Measurements from ENCODE around the gene PRR19.

The PRR19 gene

DNA sequence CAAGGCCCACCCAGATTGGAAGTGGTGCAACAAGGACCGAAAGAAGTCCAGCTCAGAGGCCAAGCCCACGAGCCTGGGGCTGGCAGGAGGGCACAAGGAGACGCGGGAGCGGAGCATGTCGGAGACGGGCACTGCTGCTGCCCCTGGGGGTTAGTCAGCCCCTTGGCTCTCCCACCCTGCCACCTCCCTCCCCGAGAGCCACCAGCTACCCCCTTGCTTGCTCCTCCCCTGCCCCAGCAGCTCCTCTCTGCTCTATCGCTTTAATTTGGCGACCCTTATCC lies 14.2 kb upstream of the PRR19 start:
- no peak overlapping the region for H3K9ac ChIP-seq (ENCODE audit: low read length)
- peaks cover 61% of the 10 kb centered on the region for H3K36me3 ChIP-seq (ENCODE audit: insufficient read depth, low read length)
- peaks cover 24% of the 10 kb centered on the region for H3K4me1 ChIP-seq (ENCODE audit: insufficient read depth, low read length, severe bottlenecking)
- no peaks in the 10 kb centered on the region for H3K27me3 ChIP-seq (ENCODE audit: insufficient read depth, low read length)
- H3K4me3 ChIP-seq (ENCODE audit: low read depth, low read length, poor library complexity, severe bottlenecking): no peak overlapping the region
- no peaks in the 10 kb centered on the region for H3K9me2 ChIP-seq (ENCODE audit: low read depth, low read length)
- 0 out of 2 replicates have a peak, but pooled peaks cover 4% of the 10 kb centered on the region for H3F3A ChIP-seq (ENCODE audit: insufficient read depth, low read length)
- no peaks in the 10 kb centered on the region for H3K9me3 ChIP-seq (ENCODE audit: low read length)
- no peak overlapping the region for H2AFZ ChIP-seq (ENCODE audit: low read length)
- no peaks in the 10 kb centered on the region for H4K20me1 ChIP-seq (ENCODE audit: insufficient read depth, low read length)
- no peak overlapping the region for H3K27ac ChIP-seq (ENCODE audit: low read depth, low read length, poor library complexity, severe bottlenecking)
- H3K79me2 ChIP-seq (ENCODE audit: insufficient read depth, low read length): no peaks in the 10 kb centered on the region
- TF ChIP-seq, protein P1, sequence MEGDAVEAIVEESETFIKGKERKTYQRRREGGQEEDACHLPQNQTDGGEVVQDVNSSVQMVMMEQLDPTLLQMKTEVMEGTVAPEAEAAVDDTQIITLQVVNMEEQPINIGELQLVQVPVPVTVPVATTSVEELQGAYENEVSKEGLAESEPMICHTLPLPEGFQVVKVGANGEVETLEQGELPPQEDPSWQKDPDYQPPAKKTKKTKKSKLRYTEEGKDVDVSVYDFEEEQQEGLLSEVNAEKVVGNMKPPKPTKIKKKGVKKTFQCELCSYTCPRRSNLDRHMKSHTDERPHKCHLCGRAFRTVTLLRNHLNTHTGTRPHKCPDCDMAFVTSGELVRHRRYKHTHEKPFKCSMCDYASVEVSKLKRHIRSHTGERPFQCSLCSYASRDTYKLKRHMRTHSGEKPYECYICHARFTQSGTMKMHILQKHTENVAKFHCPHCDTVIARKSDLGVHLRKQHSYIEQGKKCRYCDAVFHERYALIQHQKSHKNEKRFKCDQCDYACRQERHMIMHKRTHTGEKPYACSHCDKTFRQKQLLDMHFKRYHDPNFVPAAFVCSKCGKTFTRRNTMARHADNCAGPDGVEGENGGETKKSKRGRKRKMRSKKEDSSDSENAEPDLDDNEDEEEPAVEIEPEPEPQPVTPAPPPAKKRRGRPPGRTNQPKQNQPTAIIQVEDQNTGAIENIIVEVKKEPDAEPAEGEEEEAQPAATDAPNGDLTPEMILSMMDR (IDR thresholded peaks at IDR 0.05; ENCODE audit: low read length): no peak
- TF ChIP-seq EZH2 (IDR thresholded peaks at IDR 0.05; ENCODE audit: borderline replicate concordance, low read length): no peak
- no peak overlapping the region for H3K4me2 ChIP-seq (ENCODE audit: low read length)

DNA sequence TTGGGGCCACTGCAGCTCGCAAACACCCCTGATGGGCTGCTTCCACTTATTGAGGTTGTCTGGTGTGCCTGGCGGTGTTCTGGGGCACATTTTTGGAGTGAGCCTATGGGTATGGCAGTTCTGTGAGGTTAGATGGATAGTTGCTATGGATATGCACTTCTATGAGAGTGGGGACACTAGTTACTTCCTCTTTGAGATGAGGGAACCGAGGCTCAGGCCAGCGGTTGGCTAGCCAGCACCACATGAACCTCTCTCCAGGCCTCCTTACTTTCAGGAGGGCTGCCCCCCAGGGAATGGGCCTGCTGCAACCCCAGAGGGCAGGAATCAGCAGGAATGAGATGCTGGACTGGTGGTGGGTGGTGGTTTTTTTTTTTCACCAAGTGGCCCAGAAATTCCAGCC lies 13.5 kb upstream of the PRR19 start:
- no peak for TF ChIP-seq EZH2 (IDR thresholded peaks at IDR 0.05; ENCODE audit: borderline replicate concordance, low read length)
- Histone ChIP-seq H3K4me1 (ENCODE audit: insufficient read depth, low read length, severe bottlenecking) (peaks cover 18% of the 10 kb centered on the region), H3K27me3 (ENCODE audit: insufficient read depth, low read length) (no peaks in the 10 kb centered on the region), H3K9me2 (ENCODE audit: low read depth, low read length) (no peaks in the 10 kb centered on the region), H4K20me1 (ENCODE audit: insufficient read depth, low read length) (no peaks in the 10 kb centered on the region), H3K27ac (ENCODE audit: low read depth, low read length, poor library complexity, severe bottlenecking) (no peak overlapping the region), H3F3A (ENCODE audit: insufficient read depth, low read length) (no peaks in the 10 kb centered on the region), H3K36me3 (ENCODE audit: insufficient read depth, low read length) (peaks cover 67% of the 10 kb centered on the region), H3K4me2 (ENCODE audit: low read length) (no peak overlapping the region), H3K79me2 (ENCODE audit: insufficient read depth, low read length) (no peaks in the 10 kb centered on the region), H3K9ac (ENCODE audit: low read length) (no peak overlapping the region), H3K4me3 (ENCODE audit: low read depth, low read length, poor library complexity, severe bottlenecking) (no peak overlapping the region), H3K9me3 (ENCODE audit: low read length) (no peaks in the 10 kb centered on the region), H2AFZ (ENCODE audit: low read length) (no peak overlapping the region)

DNA sequence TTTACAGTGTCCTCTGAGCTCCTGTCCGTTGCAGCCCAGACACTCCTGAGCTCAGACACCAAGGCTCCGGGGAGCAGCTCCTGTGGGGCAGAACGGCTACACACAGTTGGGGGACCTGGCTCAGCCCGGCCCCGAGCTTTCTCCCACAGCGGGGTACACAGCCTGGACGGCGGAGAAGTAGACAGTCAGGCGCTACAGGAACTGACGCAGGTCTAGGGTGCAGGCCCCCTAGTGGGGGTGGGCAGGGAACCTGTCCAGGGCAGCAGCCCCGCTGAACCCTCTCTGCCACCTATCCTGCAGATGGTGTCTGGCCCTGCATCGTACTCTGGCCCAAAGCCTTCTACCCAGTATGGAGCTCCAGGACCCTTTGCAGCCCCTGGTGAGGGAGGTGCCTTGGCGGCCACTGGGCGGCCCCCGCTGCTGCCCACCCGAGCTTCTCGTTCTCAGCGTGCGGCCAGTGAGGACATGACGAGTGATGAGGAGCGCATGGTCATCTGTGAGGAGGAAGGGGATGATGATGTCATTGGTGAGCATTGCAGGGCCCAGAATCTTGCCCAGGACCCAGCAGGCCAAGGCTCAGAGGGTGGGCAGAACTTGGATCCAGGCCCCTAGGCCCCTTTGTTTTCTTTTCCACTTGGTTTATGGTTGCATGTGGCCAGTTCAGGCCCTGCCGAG lies 12.9 kb upstream of the PRR19 start:
- TF ChIP-seq, protein P1 (IDR thresholded peaks at IDR 0.05; ENCODE audit: low read length): no peak
- no peak for TF ChIP-seq EZH2 (IDR thresholded peaks at IDR 0.05; ENCODE audit: borderline replicate concordance, low read length)
- Histone ChIP-seq H3K36me3 (ENCODE audit: insufficient read depth, low read length) (peaks cover 73% of the 10 kb centered on the region), H3K4me1 (ENCODE audit: insufficient read depth, low read length, severe bottlenecking) (peaks cover 16% of the 10 kb centered on the region), H2AFZ (ENCODE audit: low read length) (no peak overlapping the region), H3K79me2 (ENCODE audit: insufficient read depth, low read length) (no peaks in the 10 kb centered on the region), H3K4me2 (ENCODE audit: low read length) (no peak overlapping the region), H3K27ac (ENCODE audit: low read depth, low read length, poor library complexity, severe bottlenecking) (no peak overlapping the region), H3K4me3 (ENCODE audit: low read depth, low read length, poor library complexity, severe bottlenecking) (no peak overlapping the region), H3K9ac (ENCODE audit: low read length) (no peak overlapping the region), H3K9me2 (ENCODE audit: low read depth, low read length) (no peaks in the 10 kb centered on the region), H3K27me3 (ENCODE audit: insufficient read depth, low read length) (no peaks in the 10 kb centered on the region), H4K20me1 (ENCODE audit: insufficient read depth, low read length) (no peaks in the 10 kb centered on the region), H3F3A (ENCODE audit: insufficient read depth, low read length) (no peaks in the 10 kb centered on the region), H3K9me3 (ENCODE audit: low read length) (no peaks in the 10 kb centered on the region)

DNA sequence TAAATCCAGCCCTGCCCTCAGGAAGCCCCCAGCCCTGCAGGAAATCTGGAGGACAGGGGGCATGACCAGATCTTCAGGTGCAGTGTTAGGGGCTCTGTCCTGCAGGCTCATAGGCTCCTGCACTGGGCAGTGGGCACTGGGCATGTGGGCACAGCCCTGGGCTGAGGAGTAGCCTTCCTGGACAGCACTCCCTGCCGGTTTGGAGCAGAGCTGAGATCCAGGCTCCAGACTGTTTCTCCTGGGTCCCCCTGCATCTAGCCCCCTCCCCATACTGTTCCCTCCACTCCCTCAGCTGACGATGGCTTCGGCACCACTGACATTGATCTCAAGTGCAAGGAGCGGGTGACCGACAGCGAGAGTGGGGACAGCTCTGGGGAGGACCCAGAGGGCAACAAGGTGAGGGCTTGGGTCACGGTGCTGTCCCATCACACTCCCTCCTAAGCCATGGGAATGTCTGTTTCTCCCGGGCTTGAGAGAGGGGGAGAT lies 12.3 kb upstream of the PRR19 start:
- H3K9me3 ChIP-seq (ENCODE audit: low read length): no peaks in the 10 kb centered on the region
- H3K9ac ChIP-seq (ENCODE audit: low read length): no peak overlapping the region
- H3K4me3 ChIP-seq (ENCODE audit: low read depth, low read length, poor library complexity, severe bottlenecking): no peak overlapping the region
- no peaks in the 10 kb centered on the region for H3K79me2 ChIP-seq (ENCODE audit: insufficient read depth, low read length)
- H3K27me3 ChIP-seq (ENCODE audit: insufficient read depth, low read length): no peaks in the 10 kb centered on the region
- no peak overlapping the region for H2AFZ ChIP-seq (ENCODE audit: low read length)
- no peak overlapping the region for H3K4me2 ChIP-seq (ENCODE audit: low read length)
- H3K27ac ChIP-seq (ENCODE audit: low read depth, low read length, poor library complexity, severe bottlenecking): no peak overlapping the region
- no peaks in the 10 kb centered on the region for H4K20me1 ChIP-seq (ENCODE audit: insufficient read depth, low read length)
- H3K9me2 ChIP-seq (ENCODE audit: low read depth, low read length): no peaks in the 10 kb centered on the region
- H3K36me3 ChIP-seq (ENCODE audit: insufficient read depth, low read length): peaks cover 79% of the 10 kb centered on the region
- H3F3A ChIP-seq (ENCODE audit: insufficient read depth, low read length): no peaks in the 10 kb centered on the region
- peaks cover 16% of the 10 kb centered on the region for H3K4me1 ChIP-seq (ENCODE audit: insufficient read depth, low read length, severe bottlenecking)
- TF ChIP-seq, protein P1 (IDR thresholded peaks at IDR 0.05; ENCODE audit: low read length): no peak
- no peak for TF ChIP-seq EZH2 (IDR thresholded peaks at IDR 0.05; ENCODE audit: borderline replicate concordance, low read length)
